22Rv1 (cell line): ENCODE results near the gene SENP6.

ENCODE experiments used
- H3K27ac ChIP-seq: fragments of 450-650 bp; 2 replicates; pipeline ENCODE4 v1.5.1; 2017
- CTCF ChIP-seq: fragments of 450-650 bp; IDR thresholded peaks from 2 replicates; pipeline ENCODE4 v1.5.1; 2017; ENCODE audit warnings: mild to moderate bottlenecking
- ZFX ChIP-seq: fragments of 450-650 bp; IDR thresholded peaks from 2 replicates; pipeline ENCODE4 v1.6.1; 2017; ENCODE audit warnings: antibody characterized with exemption, borderline replicate concordance

The SENP6 gene

GRCh38 chr6:75631859-75632635, 30.4 kb downstream of the SENP6 start:
- no peak for TF ChIP-seq CTCF
- TF ChIP-seq ZFX, result no peak
- H3K27ac ChIP-seq, result no peak overlapping the region

- TF ChIP-seq CTCF (no peak), ZFX (no peak)
- no peak overlapping the region for H3K27ac ChIP-seq
These were observed 31.4 kb downstream of the SENP6 start for GRCh38 chr6:75633045-75633444.

GRCh38 chr6:75642311-75642710, 40.6 kb downstream of the SENP6 start:
- H3K27ac ChIP-seq, result no peak overlapping the region
- TF ChIP-seq ZFX (no peak), CTCF (no peak)

GRCh38 chr6:75643173-75643572, 41.5 kb downstream of the SENP6 start:
- no peak for TF ChIP-seq CTCF
- TF ChIP-seq ZFX, result no peak
- no peak overlapping the region for H3K27ac ChIP-seq

GRCh38 chr6:75656479-75656878, 54.8 kb downstream of the SENP6 start:
- no peak overlapping the region for H3K27ac ChIP-seq
- TF ChIP-seq ZFX (no peak), CTCF (no peak)

GRCh38 chr6:75657327-75657726, 55.6 kb downstream of the SENP6 start:
- TF ChIP-seq CTCF, result no peak
- TF ChIP-seq ZFX, result no peak
- no peak overlapping the region for H3K27ac ChIP-seq

GRCh38 chr6:75666592-75666991, 64.9 kb downstream of the SENP6 start:
- no peak overlapping the region for H3K27ac ChIP-seq
- TF ChIP-seq CTCF (no peak), ZFX (no peak)
